OCI-LY7 (cell line): ENCODE measurements around the gene SMTNL2. TPM values are rescaled to one million over a fixed set of nuclear protein-coding genes. Genes with fewer than 3 reads are reported as not detected.
"Not testable (repeated sequence)": the region's sequence is repeated elsewhere in the genome, so short reads cannot be mapped to it uniquely, and the experiment has no call there.

Source experiments
- BruUV-seq: library from RNA; stranded (reverse); fragments of 400-500 nt; replicated peaks from 2 replicates; lab custom pipeline; 2021; lab: Mats Ljungman, UMichigan
- CTCF ChIA-PET: fragments of 300-600 bp; sonication (Branson Sonifier 250); formaldehyde crosslinking; loops from one replicate; lab custom pipeline; 2022; ENCODE audit warnings: antibody characterized with exemption; ENCODE audit not compliant: unreplicated experiment; lab: Charles Lee
- POLR2A ChIA-PET: fragments of 300-600 bp; sonication (Branson Sonifier 250); formaldehyde crosslinking; loops from one replicate; lab custom pipeline; 2022; ENCODE audit warnings: antibody characterized with exemption; lab: Charles Lee
- DNase-seq: peaks from one replicate; pipeline ENCODE4 v3.0.0-alpha.2; 2015; ENCODE audit warnings: low spot score
- H2AFZ ChIP-seq: fragments of 200-600 bp; sonication (generic), shearing (Covaris generic); 2 replicates; pipeline ENCODE4 v1.6.1; 2014; ENCODE audit warnings: mild to moderate bottlenecking, antibody characterized with exemption, low read length, moderate library complexity
- H3K27ac ChIP-seq: fragments of 200-600 bp; sonication (generic); 2 replicates; pipeline ENCODE4 v1.5.1; 2014; ENCODE audit warnings: mixed run types, low read depth, mild to moderate bottlenecking, moderate library complexity, low read length, inconsistent platforms; ENCODE audit not compliant: poor library complexity, severe bottlenecking
- H3K36me3 ChIP-seq: fragments of 200-600 bp; sonication (generic); 2 replicates; pipeline ENCODE4 v1.6.1; 2014; ENCODE audit warnings: mild to moderate bottlenecking, antibody characterized with exemption, low read length, moderate library complexity, mixed read lengths; ENCODE audit not compliant: insufficient read depth
- H3K4me1 ChIP-seq: fragments of 200-600 bp; sonication (generic); 2 replicates; pipeline ENCODE4 v1.5.1; 2014; ENCODE audit warnings: mild to moderate bottlenecking, low read length; ENCODE audit not compliant: insufficient read depth, poor library complexity, severe bottlenecking
- H3K4me2 ChIP-seq: fragments of 200-600 bp; sonication (generic); 2 replicates; pipeline ENCODE4 v1.6.1; 2014; ENCODE audit warnings: mild to moderate bottlenecking, low read length
- H3K4me3 ChIP-seq: fragments of 200-600 bp; sonication (generic); 2 replicates; pipeline ENCODE4 v1.5.1; 2014; ENCODE audit warnings: mild to moderate bottlenecking, low read depth, low read length; ENCODE audit not compliant: poor library complexity, severe bottlenecking
- H3K79me2 ChIP-seq: fragments of 200-600 bp; sonication (generic); 2 replicates; pipeline ENCODE4 v1.6.1; 2016; ENCODE audit warnings: low read depth, mild to moderate bottlenecking, low read length, moderate library complexity, mixed read lengths; ENCODE audit not compliant: insufficient read depth
- H3K9me2 ChIP-seq: fragments of 200-600 bp; sonication (generic); 2 replicates; pipeline ENCODE4 v1.6.1; 2016; ENCODE audit warnings: mild to moderate bottlenecking, low read length, mixed read lengths; ENCODE audit not compliant: insufficient read depth
- H3K9me3 ChIP-seq: fragments of 200-600 bp; sonication (generic); 2 replicates; pipeline ENCODE4 v1.6.1; 2014; ENCODE audit warnings: mild to moderate bottlenecking, mixed run types, low read length, mixed read lengths
- H4K20me1 ChIP-seq: fragments of 200-600 bp; sonication (generic); 2 replicates; pipeline ENCODE4 v1.6.1; 2014; ENCODE audit warnings: mild to moderate bottlenecking, antibody characterized with exemption, low read length, moderate library complexity, mixed read lengths; ENCODE audit not compliant: insufficient read depth
- EZH2phosphoT487 ChIP-seq: fragments of 200-600 bp; sonication (generic); IDR thresholded peaks from 2 replicates; pipeline ENCODE4 v1.6.1; 2018; ENCODE audit warnings: low read depth, borderline replicate concordance, mild to moderate bottlenecking, mixed run types, antibody characterized with exemption, low read length, moderate library complexity, mixed read lengths
- intact Hi-C: fragments of 100-400 bp; cut with micrococcal nuclease; formaldehyde crosslinking; loops from one replicate; pipeline ENCODE4 v1.10.0; 2022; ENCODE audit not compliant: unreplicated experiment
- total RNA-seq, 2 experiments: library from RNA; depleted of rRNA in 1 of 2; stranded (reverse); fragments of >200 nt in 1 of 2; shearing (Covaris generic) in 1 of 2; gene quantifications; 2 replicates each; pipeline ENCODE4 v1.2.3, GENCODE V29; 2014 to 2022
- TF ChIP-seq, protein P1 (sequence below): fragments of 200-600 bp; sonication (generic); conservative IDR thresholded peaks from 2 replicates; pipeline ENCODE4 v1.5.1; 2014; ENCODE audit warnings: mild to moderate bottlenecking, antibody characterized with exemption, low read length, moderate library complexity, mixed read lengths

The SMTNL2 gene
- total RNA-seq, 2 experiments from 2014 or later, result not detected

DNA sequence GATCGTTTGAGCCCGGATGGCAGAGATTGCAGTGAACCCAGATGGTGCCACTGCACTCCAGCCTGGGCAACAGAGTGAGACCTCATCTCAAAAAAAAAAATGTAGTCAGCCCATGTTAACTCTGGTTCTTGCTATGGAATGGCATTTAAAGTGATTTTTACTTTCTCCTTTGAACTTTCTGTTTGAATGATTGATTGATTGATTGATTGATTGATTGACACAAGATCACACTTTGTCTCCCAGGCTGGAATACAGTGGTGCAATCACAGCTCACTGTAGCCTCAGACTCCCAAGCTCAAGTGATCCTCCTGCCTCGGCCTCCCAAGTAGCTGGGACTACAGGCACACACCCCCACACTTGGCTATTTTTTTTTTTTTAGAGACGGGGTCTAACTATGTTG lies 17.0 kb downstream of the SMTNL2 start:
- POLR2A ChIA-PET, result no interaction called here
- BruUV-seq, result no TSS peak
- TF ChIP-seq, protein P1, sequence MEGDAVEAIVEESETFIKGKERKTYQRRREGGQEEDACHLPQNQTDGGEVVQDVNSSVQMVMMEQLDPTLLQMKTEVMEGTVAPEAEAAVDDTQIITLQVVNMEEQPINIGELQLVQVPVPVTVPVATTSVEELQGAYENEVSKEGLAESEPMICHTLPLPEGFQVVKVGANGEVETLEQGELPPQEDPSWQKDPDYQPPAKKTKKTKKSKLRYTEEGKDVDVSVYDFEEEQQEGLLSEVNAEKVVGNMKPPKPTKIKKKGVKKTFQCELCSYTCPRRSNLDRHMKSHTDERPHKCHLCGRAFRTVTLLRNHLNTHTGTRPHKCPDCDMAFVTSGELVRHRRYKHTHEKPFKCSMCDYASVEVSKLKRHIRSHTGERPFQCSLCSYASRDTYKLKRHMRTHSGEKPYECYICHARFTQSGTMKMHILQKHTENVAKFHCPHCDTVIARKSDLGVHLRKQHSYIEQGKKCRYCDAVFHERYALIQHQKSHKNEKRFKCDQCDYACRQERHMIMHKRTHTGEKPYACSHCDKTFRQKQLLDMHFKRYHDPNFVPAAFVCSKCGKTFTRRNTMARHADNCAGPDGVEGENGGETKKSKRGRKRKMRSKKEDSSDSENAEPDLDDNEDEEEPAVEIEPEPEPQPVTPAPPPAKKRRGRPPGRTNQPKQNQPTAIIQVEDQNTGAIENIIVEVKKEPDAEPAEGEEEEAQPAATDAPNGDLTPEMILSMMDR, result no peak
- TF ChIP-seq EZH2phosphoT487, result no peak

DNA sequence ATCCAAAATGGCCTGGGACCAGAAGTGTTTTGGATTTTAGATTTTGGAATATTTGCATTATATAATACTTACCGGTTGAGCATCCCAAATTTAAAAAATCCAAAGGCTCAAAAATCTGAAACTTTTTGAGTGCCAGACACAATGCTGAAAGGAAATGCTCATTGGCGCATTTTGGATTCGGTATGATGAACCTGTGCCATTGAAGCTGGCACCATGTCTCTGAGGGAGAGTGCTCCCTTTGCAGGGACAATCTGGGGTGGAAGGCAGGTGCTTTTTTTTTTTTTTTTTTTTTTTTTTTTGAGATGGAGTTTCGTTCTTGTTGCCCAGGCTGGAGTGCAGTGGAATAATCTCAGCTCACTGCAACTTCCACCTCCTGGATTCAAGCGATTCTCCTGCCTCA lies 17.7 kb downstream of the SMTNL2 start:
- no peak for DNase-seq
- Histone ChIP-seq H3K4me1 (no peaks in the 10 kb centered on the region), H3K9me3 (no peaks in the 10 kb centered on the region), H3K36me3 (no peaks in the 10 kb centered on the region), H3K9me2 (no peaks in the 10 kb centered on the region), H3K27ac (no peak overlapping the region), H3K4me2 (no peak overlapping the region), H2AFZ (no peak overlapping the region), H4K20me1 (no peaks in the 10 kb centered on the region), H3K4me3 (no peak overlapping the region), H3K79me2 (no peaks in the 10 kb centered on the region)
- no TSS peak for BruUV-seq
- intact Hi-C loops, result no loop called here
- ChIA-PET POLR2A (interaction anchor here (0.6 kb wide), 1 partner anchor 279 kb away, joined by 3 read pairs; no protein-coding TSS in a partner anchor), CTCF (no interaction called here)
- TF ChIP-seq, protein P1, result no peak
- no peak for TF ChIP-seq EZH2phosphoT487

More for the DNA sequence above, 17.0 kb downstream of the SMTNL2 start:
- Histone ChIP-seq H4K20me1 (no peaks in the 10 kb centered on the region), H3K4me1 (no peaks in the 10 kb centered on the region), H2AFZ (no peak overlapping the region), H3K36me3 (no peaks in the 10 kb centered on the region), H3K27ac (no peak overlapping the region), H3K9me2 (no peaks in the 10 kb centered on the region), H3K9me3 (no peaks in the 10 kb centered on the region), H3K79me2 (no peaks in the 10 kb centered on the region), H3K4me3 (no peak overlapping the region), H3K4me2 (no peak overlapping the region)
- no peak for DNase-seq
- CTCF ChIA-PET, result no interaction called here
- intact Hi-C loops, result no loop called here

DNA sequence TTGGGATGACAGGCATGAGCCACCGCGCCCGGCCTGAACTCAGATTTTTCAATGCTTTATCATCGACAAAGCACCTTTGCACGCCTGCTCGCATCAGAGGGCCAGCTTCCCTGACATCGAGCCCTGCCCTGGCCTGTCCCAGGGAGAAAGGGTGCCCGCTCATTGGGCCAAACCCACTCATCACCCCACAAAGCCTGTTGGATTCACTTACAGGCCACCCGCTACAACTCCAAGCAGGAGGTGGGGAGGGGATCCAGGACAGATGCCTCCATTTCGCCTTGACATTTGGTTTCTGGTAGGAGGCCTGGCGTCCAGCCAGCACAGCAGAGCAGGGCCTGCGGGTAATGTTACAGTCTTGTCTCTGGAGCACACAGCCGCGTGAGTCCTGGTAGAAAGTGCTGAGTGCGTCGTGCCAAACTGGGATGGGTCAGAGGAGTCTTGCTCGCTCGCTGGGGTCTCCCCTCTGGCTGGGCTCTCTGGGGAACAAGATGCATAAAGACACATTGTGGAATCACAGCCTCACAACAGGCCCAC lies 19.8 kb downstream of the SMTNL2 start:
- Histone ChIP-seq H3K4me1 (no peaks in the 10 kb centered on the region), H3K9me3 (no peaks in the 10 kb centered on the region), H3K4me3 (no peak overlapping the region), H3K9me2 (no peaks in the 10 kb centered on the region), H2AFZ (no peak overlapping the region), H3K4me2 (no peak overlapping the region), H3K79me2 (no peaks in the 10 kb centered on the region), H4K20me1 (no peaks in the 10 kb centered on the region), H3K36me3 (no peaks in the 10 kb centered on the region), H3K27ac (no peak overlapping the region)
- no TSS peak for BruUV-seq
- no peak for DNase-seq
- ChIA-PET CTCF (no interaction called here), POLR2A (no interaction called here)
- TF ChIP-seq, protein P1, result no peak
- no peak for TF ChIP-seq EZH2phosphoT487
- intact Hi-C loops, result no loop called here

DNA sequence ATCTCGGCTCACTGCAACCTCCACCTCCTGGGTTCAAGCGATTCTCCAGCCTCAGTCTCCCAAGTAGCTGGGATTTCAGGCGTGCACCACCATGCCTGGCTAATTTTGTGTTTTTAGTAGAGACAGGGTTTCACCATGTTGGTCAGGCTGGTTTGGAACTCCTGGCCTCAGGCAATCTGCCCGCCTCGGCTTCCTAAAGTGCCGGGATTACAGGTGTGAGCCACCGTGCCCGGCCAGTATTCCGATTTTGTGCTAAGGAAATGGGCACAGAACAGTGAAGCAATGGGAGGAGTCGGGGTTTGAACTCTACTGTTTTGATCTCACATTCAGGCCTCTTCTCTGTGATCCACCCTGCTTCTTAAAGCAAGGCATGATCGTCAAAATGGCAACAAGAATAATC lies 20.4 kb downstream of the SMTNL2 start:
- intact Hi-C loops, CTCF ChIA-PET, H3K36me3 ChIP-seq, H4K20me1 ChIP-seq, H3K9me2 ChIP-seq, DNase-seq, BruUV-seq, H3K9me3 ChIP-seq, H3K4me1 ChIP-seq, H3K27ac ChIP-seq, H3K4me2 ChIP-seq, H3K79me2 ChIP-seq, H3K4me3 ChIP-seq, H2AFZ ChIP-seq: not testable (repeated sequence)
- POLR2A ChIA-PET, result interaction anchor here (0.7 kb wide), 1 partner anchor 474 kb away, joined by 7 read pairs; no protein-coding TSS in a partner anchor
